KMS-11 (cell line): ENCODE measurements around the gene RPS3A.

ENCODE experiments used
- H2AFZ ChIP-seq: fragments of 200-600 bp; sonication (generic); 2 replicates; pipeline ENCODE4 v1.6.1; 2016; ENCODE audit warnings: antibody characterized with exemption, mixed run types, low read depth
- H3K27ac ChIP-seq: fragments of 200-600 bp; sonication (generic); 2 replicates; pipeline ENCODE4 v1.6.1; 2016; ENCODE audit warnings: mild to moderate bottlenecking, mixed run types
- H3K27me3 ChIP-seq: fragments of 200-600 bp; sonication (generic); 2 replicates; pipeline ENCODE4 v1.6.1; 2017; ENCODE audit warnings: mild to moderate bottlenecking, low read depth, mixed run types, moderate library complexity; ENCODE audit not compliant: insufficient read depth
- H3K36me3 ChIP-seq: fragments of 200-600 bp; sonication (generic); 2 replicates; pipeline ENCODE4 v1.6.1; 2017; ENCODE audit warnings: mild to moderate bottlenecking, mixed run types; ENCODE audit not compliant: insufficient read depth
- H3K4me1 ChIP-seq: fragments of 200-600 bp; sonication (generic); 2 replicates; pipeline ENCODE4 v1.6.1; 2016; ENCODE audit warnings: mild to moderate bottlenecking, low read depth, mixed run types; ENCODE audit not compliant: poor library complexity, severe bottlenecking
- H3K4me2 ChIP-seq: fragments of 200-600 bp; sonication (generic); 2 replicates; pipeline ENCODE4 v1.7.0; 2016; ENCODE audit warnings: mild to moderate bottlenecking, mixed run types
- H3K4me3 ChIP-seq: fragments of 200-600 bp; sonication (generic); IDR thresholded peaks from 2 replicates; pipeline ENCODE4 v1.6.1; 2017; ENCODE audit warnings: low read depth, low read length, mixed read lengths; ENCODE audit not compliant: insufficient read depth
- H3K79me2 ChIP-seq: fragments of 200-600 bp; sonication (generic); 2 replicates; pipeline ENCODE4 v1.6.1; 2016; ENCODE audit warnings: low read depth, mixed run types; ENCODE audit not compliant: insufficient read depth
- H3K9ac ChIP-seq: fragments of 200-600 bp; sonication (generic); 2 replicates; pipeline ENCODE4 v1.6.1; 2016; ENCODE audit warnings: mild to moderate bottlenecking, mixed run types
- H4K20me1 ChIP-seq: fragments of 200-600 bp; sonication (generic); 2 replicates; pipeline ENCODE4 v1.6.1; 2016; ENCODE audit warnings: mild to moderate bottlenecking, mixed run types; ENCODE audit not compliant: insufficient read depth
- CTCF ChIP-seq: fragments of 200-600 bp; sonication (generic); conservative IDR thresholded peaks from 2 replicates; pipeline ENCODE4 v1.6.1; 2017; ENCODE audit warnings: low read depth, mild to moderate bottlenecking, antibody characterized with exemption, low read length, moderate library complexity, mixed read lengths

Gene RPS3A

GRCh38 chr4:151152028-151152427 lies 52.6 kb downstream of the RPS3A start:
- Histone ChIP-seq H3K27me3 (no peaks in the 10 kb centered on the region), H2AFZ (no peak overlapping the region), H3K9ac (no peak overlapping the region), H4K20me1 (no peaks in the 10 kb centered on the region), H3K4me1 (no peaks in the 10 kb centered on the region), H3K4me3 (no peak overlapping the region), H3K36me3 (no peaks in the 10 kb centered on the region), H3K4me2 (no peak overlapping the region), H3K27ac (no peak overlapping the region), H3K79me2 (no peaks in the 10 kb centered on the region)
- TF ChIP-seq CTCF: no peak

GRCh38 chr4:151153585-151153984 lies 54.2 kb downstream of the RPS3A start:
- Histone ChIP-seq H3K4me1 (no peaks in the 10 kb centered on the region), H3K9ac (no peak overlapping the region), H3K4me2 (no peak overlapping the region), H3K4me3 (no peak overlapping the region), H2AFZ (no peak overlapping the region), H3K27ac (no peak overlapping the region), H3K36me3 (no peaks in the 10 kb centered on the region), H4K20me1 (no peaks in the 10 kb centered on the region), H3K27me3 (no peaks in the 10 kb centered on the region), H3K79me2 (no peaks in the 10 kb centered on the region)
- no peak for TF ChIP-seq CTCF
